Coronary artery (tissue), 2 donors: ENCODE results near the gene STK24.

Experiments used
- DNase-seq: peaks from one replicate; pipeline ENCODE4 v3.0.0-alpha.2; 2017; ENCODE audit warnings: low spot score
- H3K27ac ChIP-seq, 2 donors: fragments of 200-600 bp; sonication (generic); one replicate each; pipeline ENCODE4 v1.5.1; 2016 to 2019
- H3K4me3 ChIP-seq: fragments of 200-600 bp; sonication (generic); 2 replicates; pipeline ENCODE4 v1.5.1; 2016; ENCODE audit warnings: mild to moderate bottlenecking, moderate library complexity
- CTCF ChIP-seq: fragments of 200-600 bp; sonication (generic); IDR thresholded peaks from one replicate; pipeline ENCODE4 v1.5.1; 2019; ENCODE audit warnings: antibody characterized with exemption

STK24 gene

DNA sequence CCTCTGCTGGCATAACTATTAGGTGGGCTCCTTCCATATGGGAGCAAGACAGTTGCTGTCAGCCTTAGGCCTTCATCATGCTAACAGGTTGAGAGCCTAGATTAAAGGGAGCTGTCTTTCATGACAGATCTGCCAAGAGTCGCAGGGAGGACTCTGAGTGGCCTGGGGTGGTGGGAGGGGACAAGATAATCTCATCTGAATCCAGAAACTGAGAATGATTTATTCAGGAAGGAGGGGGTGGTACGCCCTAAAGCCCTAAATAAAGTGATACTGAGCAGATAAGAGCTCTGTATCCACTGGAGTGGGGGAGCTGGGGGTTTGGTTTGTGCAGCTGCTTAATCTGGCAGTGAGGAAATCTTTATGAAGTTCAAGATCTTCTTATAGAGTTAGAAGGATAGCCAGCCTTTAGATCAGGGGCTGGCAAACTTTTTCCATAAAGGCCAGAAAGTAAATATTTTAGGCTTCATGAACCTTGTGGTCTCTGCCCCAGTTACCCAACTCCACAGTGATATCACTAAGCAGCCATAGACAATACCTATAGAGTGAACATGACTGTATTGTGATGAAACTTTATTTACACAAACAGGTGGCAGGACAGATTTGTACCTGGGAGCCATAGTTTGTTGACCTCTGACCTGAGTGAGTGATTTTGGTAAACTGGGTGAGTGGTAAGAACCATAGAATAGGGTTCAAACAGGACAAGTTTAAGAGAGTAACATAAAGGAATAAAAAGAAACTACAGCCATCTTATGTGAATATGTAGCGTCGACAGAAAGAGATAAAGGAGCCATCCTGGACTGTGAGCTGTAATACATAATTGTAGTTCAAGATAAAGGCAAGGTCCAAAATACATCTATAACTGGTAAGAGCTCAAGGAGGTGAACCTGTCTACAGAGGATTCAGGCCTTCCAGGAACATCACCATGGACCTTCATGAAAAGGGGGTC lies 9.8 kb upstream of the STK24 start:
- no peak overlapping the region for H3K27ac ChIP-seq
- H3K4me3 ChIP-seq = no peak overlapping the region
- TF ChIP-seq CTCF = no peak
- no peak for DNase-seq

- H3K4me3 ChIP-seq = no peak overlapping the region
- no peak overlapping the region for H3K27ac ChIP-seq
- TF ChIP-seq CTCF = no peak
- no peak for DNase-seq
Measured at GRCh38 chr13:98585946-98586345, 9.0 kb upstream of the STK24 start.

GRCh38 chr13:98585398-98585754 lies 8.5 kb upstream of the STK24 start:
- DNase-seq = no peak
- Histone ChIP-seq H3K4me3 (peak overlapping the region; percentile 19), H3K27ac (peak overlapping the region; percentile 26 to 60)
- TF ChIP-seq CTCF = no peak

DNA sequence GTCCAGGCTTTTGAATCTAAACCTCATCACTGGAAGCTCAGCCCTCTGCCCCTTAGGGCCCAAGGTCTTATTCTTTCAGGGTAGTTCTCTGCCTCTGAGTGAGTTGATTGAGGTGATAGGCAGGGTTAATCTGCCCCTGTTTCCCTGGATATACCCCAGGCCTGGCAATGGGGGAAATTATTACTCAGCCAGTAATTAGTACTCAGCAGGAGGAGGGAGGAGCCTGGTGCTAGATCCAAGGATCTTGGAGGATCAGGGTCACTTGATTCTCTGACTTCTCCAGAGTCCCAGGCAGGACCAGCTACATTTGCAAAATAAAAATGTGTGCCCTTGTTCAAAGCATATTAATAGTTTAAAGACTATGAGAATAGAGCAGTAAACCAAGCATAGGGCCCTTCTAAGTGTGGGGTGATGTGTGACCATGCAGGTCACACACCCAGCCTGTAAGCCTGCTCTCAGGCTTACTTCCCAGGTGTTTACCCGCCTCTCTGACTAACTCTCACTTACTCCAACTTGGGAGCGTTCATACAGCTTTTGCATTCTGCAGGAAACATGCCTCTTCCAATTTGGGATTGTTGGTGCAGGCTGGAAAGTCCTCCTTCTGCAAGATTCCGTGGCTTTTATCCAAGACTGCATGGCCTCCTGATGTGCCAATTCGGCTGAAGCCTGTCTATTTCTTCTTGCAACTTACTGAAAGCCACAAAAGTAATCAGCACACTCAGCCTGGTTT lies 7.9 kb upstream of the STK24 start:
- no peak for DNase-seq
- Histone ChIP-seq H3K4me3 (peak overlapping the region; percentile 19), H3K27ac (peak overlapping the region; percentile 26 to 60)
- TF ChIP-seq CTCF = no peak

DNA sequence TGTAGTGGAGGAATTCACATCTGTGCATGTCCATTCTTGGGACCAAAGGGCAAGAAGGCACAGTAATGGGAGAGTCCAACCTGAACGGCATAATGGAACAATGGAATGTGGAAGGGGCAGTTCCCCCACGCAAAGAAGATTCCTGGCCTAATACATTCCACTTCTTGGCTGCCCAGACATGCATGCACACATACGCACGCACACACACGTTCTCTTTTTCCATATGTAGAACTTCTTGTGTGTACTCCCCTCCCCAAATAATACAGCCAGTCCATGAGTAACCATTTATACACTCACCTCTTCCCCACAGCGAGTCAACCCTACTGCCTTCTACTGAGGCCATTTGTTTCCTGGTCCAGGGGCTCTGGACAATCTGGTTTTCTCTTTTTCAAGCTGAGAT lies 6.0 kb upstream of the STK24 start:
- no peak for DNase-seq
- no peak for TF ChIP-seq CTCF
- no peak overlapping the region for H3K4me3 ChIP-seq
- no peak overlapping the region for H3K27ac ChIP-seq

- DNase-seq = no peak
- Histone ChIP-seq H3K27ac (peak overlapping the region in 1 of 2 donors; percentile 17), H3K4me3 (no peak overlapping the region)
- no peak for TF ChIP-seq CTCF
Measured at GRCh38 chr13:98581971-98582702, 5.2 kb upstream of the STK24 start.
